Endothelial cell of umbilical vein (primary cell): Measurements from ENCODE around the gene DKK3.

ENCODE experiments used
- EZH2 ChIP-seq: IDR thresholded peaks from 2 replicates; pipeline ENCODE4 v1.6.1; 2012; ENCODE audit warnings: borderline replicate concordance, low read depth, mild to moderate bottlenecking, moderate library complexity, low read length, inconsistent platforms; ENCODE audit not compliant: severe bottlenecking
- FOS ChIP-seq: IDR thresholded peaks from 2 replicates; pipeline ENCODE4 v1.6.1; 2011; ENCODE audit warnings: mild to moderate bottlenecking, low read length, moderate library complexity, borderline replicate concordance; ENCODE audit not compliant: insufficient read depth
- JUN ChIP-seq: IDR thresholded peaks from 2 replicates; pipeline ENCODE4 v1.6.1; 2011; ENCODE audit warnings: borderline replicate concordance, low read depth; ENCODE audit not compliant: insufficient read length, insufficient read depth
- MAX ChIP-seq: IDR thresholded peaks from 2 replicates; pipeline ENCODE4 v1.6.1; 2011; ENCODE audit not compliant: insufficient read depth, insufficient read length
- MYC ChIP-seq: IDR thresholded peaks from one replicate; pipeline ENCODE4 v1.6.1; 2011; ENCODE audit warnings: mild to moderate bottlenecking, low read depth, low read length
- POLR2A ChIP-seq: IDR thresholded peaks from 2 replicates; pipeline ENCODE4 v1.6.1; 2012; ENCODE audit warnings: low read depth, mild to moderate bottlenecking, control low read depth, low read length
- POLR2AphosphoS5 ChIP-seq: IDR thresholded peaks from 2 replicates; pipeline ENCODE4 v1.6.1; 2012; ENCODE audit warnings: low read depth, mild to moderate bottlenecking, control low read depth, low read length, moderate library complexity; ENCODE audit not compliant: insufficient read depth
- TF ChIP-seq, protein P1 (sequence below), 2 donors: IDR thresholded peaks; 1 replicate in 1 of 2; 2 replicates in 1 of 2; pipeline ENCODE4 v1.5.1; 2011; ENCODE audit warnings: low read length in 2 of 2, mild to moderate bottlenecking in 2 of 2, moderate library complexity in 2 of 2, control low read depth in 1 of 2, inconsistent platforms in 1 of 2, low read depth in 1 of 2; ENCODE audit not compliant: insufficient read depth in 1 of 2; ENCODE audit errors: extremely low read depth in 1 of 2

GRCh38 chr11:11967669-11968510 lies 40.5 kb downstream of the DKK3 start:
- no peak for TF ChIP-seq POLR2A
- TF ChIP-seq, protein P1, sequence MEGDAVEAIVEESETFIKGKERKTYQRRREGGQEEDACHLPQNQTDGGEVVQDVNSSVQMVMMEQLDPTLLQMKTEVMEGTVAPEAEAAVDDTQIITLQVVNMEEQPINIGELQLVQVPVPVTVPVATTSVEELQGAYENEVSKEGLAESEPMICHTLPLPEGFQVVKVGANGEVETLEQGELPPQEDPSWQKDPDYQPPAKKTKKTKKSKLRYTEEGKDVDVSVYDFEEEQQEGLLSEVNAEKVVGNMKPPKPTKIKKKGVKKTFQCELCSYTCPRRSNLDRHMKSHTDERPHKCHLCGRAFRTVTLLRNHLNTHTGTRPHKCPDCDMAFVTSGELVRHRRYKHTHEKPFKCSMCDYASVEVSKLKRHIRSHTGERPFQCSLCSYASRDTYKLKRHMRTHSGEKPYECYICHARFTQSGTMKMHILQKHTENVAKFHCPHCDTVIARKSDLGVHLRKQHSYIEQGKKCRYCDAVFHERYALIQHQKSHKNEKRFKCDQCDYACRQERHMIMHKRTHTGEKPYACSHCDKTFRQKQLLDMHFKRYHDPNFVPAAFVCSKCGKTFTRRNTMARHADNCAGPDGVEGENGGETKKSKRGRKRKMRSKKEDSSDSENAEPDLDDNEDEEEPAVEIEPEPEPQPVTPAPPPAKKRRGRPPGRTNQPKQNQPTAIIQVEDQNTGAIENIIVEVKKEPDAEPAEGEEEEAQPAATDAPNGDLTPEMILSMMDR (IDR thresholded peaks at IDR 0.05; ENCODE audit: extremely low read depth in 1 of 2, insufficient read depth in 1 of 2, low read depth in 1 of 2, low read length in 2 of 2), result no peak
- TF ChIP-seq MAX, result no peak
- no peak for TF ChIP-seq EZH2
- no peak for TF ChIP-seq MYC
- no peak for TF ChIP-seq JUN
- no peak for TF ChIP-seq POLR2AphosphoS5
- TF ChIP-seq FOS, result no peak
